HFFc6 (cell line): ENCODE results near the gene SOX21. TPM values are rescaled to one million over a fixed set of nuclear protein-coding genes. Genes with fewer than 3 reads are reported as not detected.

Experiments
- DNase-seq: peaks from one replicate; pipeline ENCODE4 v3.0.0-alpha.2; 2018
- H3K27ac Mint-ChIP-seq: 2 replicates; pipeline ENCODE4 v1.8.0; 2020; ENCODE audit warnings: mild to moderate bottlenecking, mixed read lengths
- H3K27me3 Mint-ChIP-seq: 2 replicates; pipeline ENCODE4 v1.8.0; 2021; ENCODE audit warnings: mild to moderate bottlenecking, moderate library complexity, mixed read lengths; ENCODE audit not compliant: insufficient read depth
- H3K36me3 Mint-ChIP-seq: 2 replicates; pipeline ENCODE4 v1.8.0; 2021; ENCODE audit warnings: low read depth, mixed read lengths
- H3K4me1 Mint-ChIP-seq: 2 replicates; pipeline ENCODE4 v1.8.0; 2020; ENCODE audit warnings: low read depth, mixed read lengths
- H3K4me3 Mint-ChIP-seq: 2 replicates; pipeline ENCODE4 v1.8.0; 2020; ENCODE audit warnings: mild to moderate bottlenecking, moderate library complexity, mixed read lengths
- H3K9me3 Mint-ChIP-seq: 2 replicates; pipeline ENCODE4 v1.8.0; 2020; ENCODE audit warnings: mild to moderate bottlenecking, mixed read lengths
- CTCF ChIP-seq: fragments of 200-600 bp; sonication (generic); IDR thresholded peaks from 2 replicates; pipeline ENCODE4 v1.5.0; 2021; ENCODE audit warnings: antibody characterized with exemption, mild to moderate bottlenecking
- total RNA-seq, 6 experiments: library from RNA; stranded (reverse); fragmentation: NEBNext Ultra II Directional; extraction: Animal tissue kit (Norgen Biotek cat#: 25700); gene quantifications; 2 replicates in 1 of 6; 3 replicates in 5 of 6; pipeline ENCODE4 v1.2.3, GENCODE V29; 2021

SOX21 gene
- total RNA-seq, 6 experiments from 2014 or later = not detected

- no peaks in the 10 kb centered on the region for H3K4me1 Mint-ChIP-seq
- peaks cover 9% of the 10 kb centered on the region for H3K9me3 Mint-ChIP-seq
- H3K4me3 Mint-ChIP-seq = no peak overlapping the region
- peaks cover 68% of the 10 kb centered on the region for H3K27me3 Mint-ChIP-seq
- TF ChIP-seq CTCF = no peak
- H3K36me3 Mint-ChIP-seq = no peaks in the 10 kb centered on the region
- no peak overlapping the region for H3K27ac Mint-ChIP-seq
- no peak for DNase-seq
These were observed 11.8 kb downstream of the SOX21 start for GRCh38 chr13:94700536-94700935.

- Mint-ChIP-seq H3K9me3 (peaks cover 9% of the 10 kb centered on the region), H3K4me3 (no peak overlapping the region), H3K27me3 (peaks cover 64% of the 10 kb centered on the region), H3K4me1 (no peaks in the 10 kb centered on the region), H3K27ac (no peak overlapping the region), H3K36me3 (no peaks in the 10 kb centered on the region)
- DNase-seq = no peak
- TF ChIP-seq CTCF = no peak
These were observed 12.3 kb downstream of the SOX21 start for GRCh38 chr13:94700051-94700535.

GRCh38 chr13:94696171-94696570, 16.2 kb downstream of the SOX21 start:
- DNase-seq = no peak
- Mint-ChIP-seq H3K27ac (no peak overlapping the region), H3K4me1 (no peaks in the 10 kb centered on the region), H3K27me3 (peaks cover 30% of the 10 kb centered on the region), H3K9me3 (no peaks in the 10 kb centered on the region), H3K36me3 (no peaks in the 10 kb centered on the region), H3K4me3 (no peak overlapping the region)
- TF ChIP-seq CTCF = no peak

- DNase-seq = no peak
- no peaks in the 10 kb centered on the region for H3K36me3 Mint-ChIP-seq
- H3K4me3 Mint-ChIP-seq = no peak overlapping the region
- H3K27ac Mint-ChIP-seq = no peak overlapping the region
- H3K9me3 Mint-ChIP-seq = no peaks in the 10 kb centered on the region
- no peaks in the 10 kb centered on the region for H3K4me1 Mint-ChIP-seq
- H3K27me3 Mint-ChIP-seq = peaks cover 15% of the 10 kb centered on the region
- no peak for TF ChIP-seq CTCF
These were observed 20.3 kb downstream of the SOX21 start for GRCh38 chr13:94692030-94692429.

- Mint-ChIP-seq H3K27ac (no peak overlapping the region), H3K4me3 (no peak overlapping the region), H3K27me3 (peaks cover 13% of the 10 kb centered on the region), H3K4me1 (no peaks in the 10 kb centered on the region), H3K36me3 (no peaks in the 10 kb centered on the region), H3K9me3 (no peaks in the 10 kb centered on the region)
- no peak for TF ChIP-seq CTCF
- DNase-seq = no peak
These were observed 28.9 kb downstream of the SOX21 start for GRCh38 chr13:94683409-94683808.

- no peak for DNase-seq
- Mint-ChIP-seq H3K4me3 (no peak overlapping the region), H3K27ac (no peak overlapping the region), H3K36me3 (no peaks in the 10 kb centered on the region), H3K4me1 (no peaks in the 10 kb centered on the region), H3K27me3 (peaks cover 18% of the 10 kb centered on the region), H3K9me3 (no peaks in the 10 kb centered on the region)
- TF ChIP-seq CTCF = no peak
These were observed 30.1 kb downstream of the SOX21 start for GRCh38 chr13:94682229-94682628.
